ENCODE measurements around the gene CLCN7.

DNA sequence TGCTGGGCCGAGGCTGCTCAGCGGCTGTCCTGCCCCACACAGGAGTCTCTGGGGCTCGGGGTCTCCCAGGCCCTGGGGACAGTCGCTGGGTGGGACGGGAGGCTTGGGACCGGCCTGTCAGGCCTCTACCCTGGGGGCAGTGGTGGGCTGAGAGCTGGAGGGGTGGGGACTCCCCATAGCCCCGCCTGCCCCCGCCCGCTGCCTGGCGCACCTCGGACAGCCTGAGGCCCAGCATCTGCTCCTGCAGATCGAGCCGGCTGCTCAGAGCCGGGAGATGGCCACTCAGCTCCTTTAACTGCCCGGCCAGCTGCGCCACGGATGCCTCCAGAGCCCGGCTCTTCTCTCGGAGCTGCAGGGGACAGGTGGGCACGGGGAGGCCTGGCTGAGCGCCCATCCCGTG lies 37.2 kb downstream of the CLCN7 start:
- TF ChIP-seq, protein P1, sequence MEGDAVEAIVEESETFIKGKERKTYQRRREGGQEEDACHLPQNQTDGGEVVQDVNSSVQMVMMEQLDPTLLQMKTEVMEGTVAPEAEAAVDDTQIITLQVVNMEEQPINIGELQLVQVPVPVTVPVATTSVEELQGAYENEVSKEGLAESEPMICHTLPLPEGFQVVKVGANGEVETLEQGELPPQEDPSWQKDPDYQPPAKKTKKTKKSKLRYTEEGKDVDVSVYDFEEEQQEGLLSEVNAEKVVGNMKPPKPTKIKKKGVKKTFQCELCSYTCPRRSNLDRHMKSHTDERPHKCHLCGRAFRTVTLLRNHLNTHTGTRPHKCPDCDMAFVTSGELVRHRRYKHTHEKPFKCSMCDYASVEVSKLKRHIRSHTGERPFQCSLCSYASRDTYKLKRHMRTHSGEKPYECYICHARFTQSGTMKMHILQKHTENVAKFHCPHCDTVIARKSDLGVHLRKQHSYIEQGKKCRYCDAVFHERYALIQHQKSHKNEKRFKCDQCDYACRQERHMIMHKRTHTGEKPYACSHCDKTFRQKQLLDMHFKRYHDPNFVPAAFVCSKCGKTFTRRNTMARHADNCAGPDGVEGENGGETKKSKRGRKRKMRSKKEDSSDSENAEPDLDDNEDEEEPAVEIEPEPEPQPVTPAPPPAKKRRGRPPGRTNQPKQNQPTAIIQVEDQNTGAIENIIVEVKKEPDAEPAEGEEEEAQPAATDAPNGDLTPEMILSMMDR (conservative IDR thresholded peaks at IDR 0.05; ENCODE audit: low read length) = no peak
- TF ChIP-seq EZH2phosphoT487 (IDR thresholded peaks at IDR 0.05; ENCODE audit: borderline replicate concordance, low read depth, low read length) = no peak
